Endothelial cell of umbilical vein (primary cell): ENCODE measurements around the gene SLC16A2. TPM values are rescaled to one million over a fixed set of nuclear protein-coding genes. Genes with fewer than 3 reads are reported as not detected.

Experiments used
- BruUV-seq: library from RNA; stranded (reverse); fragments of 400-500 nt; replicated peaks from 2 replicates; lab custom pipeline; 2021; lab: Mats Ljungman, UMichigan
- CTCF ChIA-PET: fragments of 300-600, 350-600 bp; sonication (Branson Sonifier 250); formaldehyde crosslinking; loops from one replicate; lab custom pipeline; 2021; ENCODE audit warnings: antibody characterized with exemption, inconsistent platforms; lab: Charles Lee
- POLR2A ChIA-PET: fragments of 300-600, 350-600 bp; sonication (Branson Sonifier 250); formaldehyde crosslinking; loops from one replicate; lab custom pipeline; 2021; ENCODE audit warnings: antibody characterized with exemption, inconsistent platforms; lab: Charles Lee
- DNase-seq: peaks from one replicate; pipeline ENCODE4 v3.0.0-alpha.2; 2011; ENCODE audit warnings: low read depth, low spot score
- FAIRE-seq: peaks from 2 replicates; lab custom pipeline; 2011; peaks lifted over from hg19 to GRCh38; lab: Jason Lieb, UNC
- H2AFZ ChIP-seq: 2 replicates; pipeline ENCODE4 v1.6.0; 2012; ENCODE audit warnings: low read depth, low read length, control low read depth, inconsistent platforms
- H3K27ac ChIP-seq: 2 replicates; pipeline ENCODE4 v1.5.1; 2011; ENCODE audit warnings: low read depth, mild to moderate bottlenecking, control low read depth, low read length, moderate library complexity; ENCODE audit not compliant: insufficient read depth
- H3K27me3 ChIP-seq, 2 experiments: 2 replicates each; pipeline versions ENCODE4 v1.6.0 to v1.6.1; 2011; ENCODE audit warnings: low read length in 2 of 2, mixed read lengths in 1 of 2; ENCODE audit not compliant: control insufficient read depth in 2 of 2, insufficient read depth in 2 of 2
- H3K36me3 ChIP-seq, 2 experiments: 2 replicates in 1 of 2; 3 replicates in 1 of 2; pipeline ENCODE4 v1.5.1; 2011; ENCODE audit warnings: low read length in 2 of 2, mild to moderate bottlenecking in 1 of 2, moderate library complexity in 1 of 2; ENCODE audit not compliant: control insufficient read depth in 2 of 2, insufficient read depth in 2 of 2; ENCODE audit errors: extremely low read depth in 1 of 2
- H3K4me1 ChIP-seq: 3 replicates; pipeline ENCODE4 v1.5.1; 2011; ENCODE audit warnings: mild to moderate bottlenecking, low read length; ENCODE audit not compliant: control insufficient read depth, insufficient read depth; ENCODE audit errors: extremely low read depth
- H3K4me2 ChIP-seq: 2 replicates; pipeline ENCODE4 v1.6.1; 2011; ENCODE audit warnings: low read length, control low read depth, mixed read lengths; ENCODE audit not compliant: insufficient read depth
- H3K4me3 ChIP-seq, 3 experiments: fragments of 200-600 bp in 1 of 3; sonication (generic), shearing (Covaris generic) in 1 of 3; replicated peaks in 1 of 3; 2 replicates each; pipeline ENCODE4 v1.5.1; 2011 to 2016; ENCODE audit warnings: control low read depth in 3 of 3, low read length in 3 of 3, mild to moderate bottlenecking in 2 of 3, inconsistent platforms in 1 of 3, low read depth in 1 of 3, moderate library complexity in 1 of 3; ENCODE audit not compliant: insufficient read depth in 1 of 3
- H3K79me2 ChIP-seq: 2 replicates; pipeline ENCODE4 v1.6.0; 2012; ENCODE audit warnings: low read length, inconsistent platforms; ENCODE audit not compliant: control insufficient read depth, insufficient read depth
- H3K9ac ChIP-seq: replicated peaks from 2 replicates; pipeline ENCODE3; 2011; ENCODE audit warnings: low read length, control low read depth; ENCODE audit not compliant: insufficient read depth; ENCODE audit errors: extremely low read depth
- H3K9me1 ChIP-seq: replicated peaks from 3 replicates; pipeline ENCODE4 v1.6.0; 2011; ENCODE audit warnings: mild to moderate bottlenecking, low read length; ENCODE audit not compliant: control insufficient read depth, insufficient read depth; ENCODE audit errors: extremely low read depth
- H3K9me3 ChIP-seq: replicated peaks from 2 replicates; pipeline ENCODE4 v1.5.1; 2012; ENCODE audit warnings: low read length, inconsistent platforms; ENCODE audit not compliant: control insufficient read depth, insufficient read depth
- H4K20me1 ChIP-seq: replicated peaks from 2 replicates; pipeline ENCODE3; 2011; ENCODE audit warnings: mild to moderate bottlenecking, low read length; ENCODE audit not compliant: control insufficient read depth, insufficient read depth; ENCODE audit errors: extremely low read depth
- EZH2 ChIP-seq: IDR thresholded peaks from 2 replicates; pipeline ENCODE4 v1.6.1; 2012; ENCODE audit warnings: borderline replicate concordance, low read depth, mild to moderate bottlenecking, moderate library complexity, low read length, inconsistent platforms; ENCODE audit not compliant: severe bottlenecking
- FOS ChIP-seq: IDR thresholded peaks from 2 replicates; pipeline ENCODE4 v1.6.1; 2011; ENCODE audit warnings: mild to moderate bottlenecking, low read length, moderate library complexity, borderline replicate concordance; ENCODE audit not compliant: insufficient read depth
- GATA2 ChIP-seq: IDR thresholded peaks from 2 replicates; pipeline ENCODE4 v1.7.0; 2011; ENCODE audit warnings: low read depth, mild to moderate bottlenecking, moderate library complexity, mixed read lengths, low read length; ENCODE audit not compliant: insufficient read length, insufficient read depth
- JUN ChIP-seq: IDR thresholded peaks from 2 replicates; pipeline ENCODE4 v1.6.1; 2011; ENCODE audit warnings: borderline replicate concordance, low read depth; ENCODE audit not compliant: insufficient read length, insufficient read depth
- MYC ChIP-seq: IDR thresholded peaks from one replicate; pipeline ENCODE4 v1.6.1; 2011; ENCODE audit warnings: mild to moderate bottlenecking, low read depth, low read length
- POLR2A ChIP-seq: IDR thresholded peaks from 2 replicates; pipeline ENCODE4 v1.6.1; 2012; ENCODE audit warnings: low read depth, mild to moderate bottlenecking, control low read depth, low read length
- POLR2AphosphoS5 ChIP-seq: IDR thresholded peaks from 2 replicates; pipeline ENCODE4 v1.6.1; 2012; ENCODE audit warnings: low read depth, mild to moderate bottlenecking, control low read depth, low read length, moderate library complexity; ENCODE audit not compliant: insufficient read depth
- dilution Hi-C: fragments of 300-500 bp; cut with MboI; formaldehyde crosslinking; loops from one replicate; pipeline ENCODE4 v1.15.0; 2019; ENCODE audit warnings: low sequenced_read_pairs; ENCODE audit not compliant: extremely low pct_ligation_motif_present
- intact Hi-C: fragments of 100-400 bp; cut with micrococcal nuclease; formaldehyde crosslinking; loops from one replicate; pipeline ENCODE4 v1.10.0; 2022
- polyA plus RNA-seq, 4 experiments: library from polyadenylated mRNA; depleted of rRNA in 3 of 4; stranded (reverse) in 3 of 4; unstranded in 1 of 4; fragments of >200 nt; gene quantifications; 2 replicates each; pipeline versions ENCODE4 v1.2.1 to v1.2.3, GENCODE V29; 2011 to 2012; ENCODE audit warnings: missing spikeins in 1 of 4
- total RNA-seq: library from RNA; stranded (reverse); gene quantifications from 2 replicates; pipeline ENCODE4 v1.2.3, GENCODE V29; 2021
- TF ChIP-seq, protein P1 (sequence below): IDR thresholded peaks from 2 replicates; pipeline ENCODE4 v1.6.1; 2011; ENCODE audit not compliant: insufficient read depth, insufficient read length
- TF ChIP-seq, protein P2 (sequence below), 2 donors: IDR thresholded peaks; 1 replicate in 1 of 2; 2 replicates in 1 of 2; pipeline ENCODE4 v1.5.1; 2011; ENCODE audit warnings: low read length in 2 of 2, mild to moderate bottlenecking in 2 of 2, moderate library complexity in 2 of 2, control low read depth in 1 of 2, inconsistent platforms in 1 of 2, low read depth in 1 of 2; ENCODE audit not compliant: insufficient read depth in 1 of 2; ENCODE audit errors: extremely low read depth in 1 of 2

Gene SLC16A2
- total and polyA plus RNA-seq, 2 donors (not counting 3 experiments of a cell fraction or from before 2014, with no cell fraction given): 3.1 to 3.6 TPM

DNA sequence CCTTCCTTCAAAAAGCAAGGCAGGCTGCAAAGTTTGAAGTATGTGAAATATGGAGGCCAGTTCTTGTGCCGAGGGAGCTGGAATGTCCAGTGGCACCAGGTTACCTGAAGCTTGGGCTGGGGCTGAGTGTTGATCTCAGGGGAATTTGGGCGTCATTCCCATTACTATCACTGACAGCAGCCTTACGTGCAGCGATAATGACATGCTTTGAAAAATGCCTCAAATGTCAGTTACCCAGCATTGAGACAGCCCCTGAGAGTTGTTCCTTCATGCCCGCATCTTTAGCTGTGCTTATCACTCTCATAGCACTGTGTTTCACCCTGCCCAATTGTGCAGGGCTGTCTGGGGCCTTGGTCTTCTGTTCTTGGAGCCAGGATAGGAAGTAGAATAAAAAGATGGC, 27.4 kb downstream of the SLC16A2 start:
- intact Hi-C loops: no loop called here
- H3K9me1 ChIP-seq: no peaks in the 10 kb centered on the region
- FAIRE-seq (no peak), DNase-seq (no peak)
- no TSS peak for BruUV-seq
- CTCF ChIA-PET: no interaction called here
- H3K4me1 ChIP-seq: no peaks in the 10 kb centered on the region
- H3K27ac ChIP-seq: no peak overlapping the region
- no peaks in the 10 kb centered on the region for H3K36me3 ChIP-seq
- H3K9ac ChIP-seq: no peak overlapping the region
- dilution Hi-C loops: no loop called here
- H3K27me3 ChIP-seq: no peaks in the 10 kb centered on the region
- no peak overlapping the region for H2AFZ ChIP-seq
- no peaks in the 10 kb centered on the region for H3K79me2 ChIP-seq
- H3K4me3 ChIP-seq: no peak overlapping the region
- no peak for TF ChIP-seq MYC
- TF ChIP-seq POLR2A: no peak
- TF ChIP-seq, protein P1, sequence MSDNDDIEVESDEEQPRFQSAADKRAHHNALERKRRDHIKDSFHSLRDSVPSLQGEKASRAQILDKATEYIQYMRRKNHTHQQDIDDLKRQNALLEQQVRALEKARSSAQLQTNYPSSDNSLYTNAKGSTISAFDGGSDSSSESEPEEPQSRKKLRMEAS: no peak
- TF ChIP-seq POLR2AphosphoS5: no peak
- no peak for TF ChIP-seq FOS
- TF ChIP-seq, protein P2, sequence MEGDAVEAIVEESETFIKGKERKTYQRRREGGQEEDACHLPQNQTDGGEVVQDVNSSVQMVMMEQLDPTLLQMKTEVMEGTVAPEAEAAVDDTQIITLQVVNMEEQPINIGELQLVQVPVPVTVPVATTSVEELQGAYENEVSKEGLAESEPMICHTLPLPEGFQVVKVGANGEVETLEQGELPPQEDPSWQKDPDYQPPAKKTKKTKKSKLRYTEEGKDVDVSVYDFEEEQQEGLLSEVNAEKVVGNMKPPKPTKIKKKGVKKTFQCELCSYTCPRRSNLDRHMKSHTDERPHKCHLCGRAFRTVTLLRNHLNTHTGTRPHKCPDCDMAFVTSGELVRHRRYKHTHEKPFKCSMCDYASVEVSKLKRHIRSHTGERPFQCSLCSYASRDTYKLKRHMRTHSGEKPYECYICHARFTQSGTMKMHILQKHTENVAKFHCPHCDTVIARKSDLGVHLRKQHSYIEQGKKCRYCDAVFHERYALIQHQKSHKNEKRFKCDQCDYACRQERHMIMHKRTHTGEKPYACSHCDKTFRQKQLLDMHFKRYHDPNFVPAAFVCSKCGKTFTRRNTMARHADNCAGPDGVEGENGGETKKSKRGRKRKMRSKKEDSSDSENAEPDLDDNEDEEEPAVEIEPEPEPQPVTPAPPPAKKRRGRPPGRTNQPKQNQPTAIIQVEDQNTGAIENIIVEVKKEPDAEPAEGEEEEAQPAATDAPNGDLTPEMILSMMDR (IDR thresholded peaks at IDR 0.05; ENCODE audit: extremely low read depth in 1 of 2, insufficient read depth in 1 of 2, low read depth in 1 of 2, low read length in 2 of 2): no peak
- TF ChIP-seq GATA2: no peak
- TF ChIP-seq EZH2: no peak
- no peak for TF ChIP-seq JUN
- POLR2A ChIA-PET: no interaction called here
- no peaks in the 10 kb centered on the region for H3K9me3 ChIP-seq
- H3K4me2 ChIP-seq: no peak overlapping the region
- no peaks in the 10 kb centered on the region for H4K20me1 ChIP-seq
